HG02973 (cell line): ENCODE results near the gene RPL38.

Experiments
- ATAC-seq: cut with Tn5 transposase; IDR thresholded peaks from one replicate; pipeline ENCODE4 v1.9.1; 2021; ENCODE audit warnings: moderate library complexity; ENCODE audit not compliant: unreplicated experiment

RPL38 gene

GRCh38 chr17:74245145-74245831 is 41.8 kb downstream of the RPL38 start:
- no peak for ATAC-seq

GRCh38 chr17:74245871-74246270 is 42.4 kb downstream of the RPL38 start:
- ATAC-seq, result no peak

GRCh38 chr17:74249590-74250270 is 46.3 kb downstream of the RPL38 start:
- ATAC-seq, result no peak

GRCh38 chr17:74250324-74250995 is 47.0 kb downstream of the RPL38 start:
- no peak for ATAC-seq

GRCh38 chr17:74251051-74251450 is 47.6 kb downstream of the RPL38 start:
- no peak for ATAC-seq

- ATAC-seq, result no peak
Observed at GRCh38 chr17:74251569-74251968, 48.1 kb downstream of the RPL38 start.

GRCh38 chr17:74252211-74252610 is 48.7 kb downstream of the RPL38 start:
- no peak for ATAC-seq

GRCh38 chr17:74253036-74253435 is 49.6 kb downstream of the RPL38 start:
- ATAC-seq, result no peak

- no peak for ATAC-seq
Observed at GRCh38 chr17:74257311-74257710, 53.8 kb downstream of the RPL38 start.

GRCh38 chr17:74259667-74260524 is 56.4 kb downstream of the RPL38 start:
- no peak for ATAC-seq
